Measurements from ENCODE around the gene AKAP6.

DNA sequence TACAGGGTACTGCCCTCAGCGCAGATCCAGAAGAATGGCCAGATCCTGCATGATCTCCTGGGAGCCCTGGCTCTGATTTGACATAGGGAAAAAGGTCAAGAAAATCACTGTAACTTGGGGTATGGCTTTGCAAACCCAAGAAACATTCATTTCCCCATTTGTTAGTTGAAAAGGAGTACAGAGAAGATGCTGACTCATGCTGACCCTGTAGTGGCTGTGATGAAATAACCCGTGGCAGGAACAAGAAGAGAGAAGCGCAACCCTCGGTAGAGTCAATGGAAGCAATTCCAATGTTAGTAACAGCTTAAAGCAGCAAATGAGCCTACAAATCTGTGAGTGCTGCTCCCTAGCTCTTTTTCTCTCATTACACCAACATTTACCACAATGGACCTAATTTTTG, 328.0 kb downstream of the AKAP6 start:
- no peak for TF ChIP-seq CTCF (IDR thresholded peaks at IDR 0.05; ENCODE audit: low read length)
- TF ChIP-seq EZH2 (IDR thresholded peaks at IDR 0.05; ENCODE audit: borderline replicate concordance, low read length): no peak
